ENCODE data around the gene CD82.
"Not testable (repeated sequence)": the region's sequence is repeated elsewhere in the genome, so short reads cannot be mapped to it uniquely, and the experiment has no call there.

The CD82 gene

DNA sequence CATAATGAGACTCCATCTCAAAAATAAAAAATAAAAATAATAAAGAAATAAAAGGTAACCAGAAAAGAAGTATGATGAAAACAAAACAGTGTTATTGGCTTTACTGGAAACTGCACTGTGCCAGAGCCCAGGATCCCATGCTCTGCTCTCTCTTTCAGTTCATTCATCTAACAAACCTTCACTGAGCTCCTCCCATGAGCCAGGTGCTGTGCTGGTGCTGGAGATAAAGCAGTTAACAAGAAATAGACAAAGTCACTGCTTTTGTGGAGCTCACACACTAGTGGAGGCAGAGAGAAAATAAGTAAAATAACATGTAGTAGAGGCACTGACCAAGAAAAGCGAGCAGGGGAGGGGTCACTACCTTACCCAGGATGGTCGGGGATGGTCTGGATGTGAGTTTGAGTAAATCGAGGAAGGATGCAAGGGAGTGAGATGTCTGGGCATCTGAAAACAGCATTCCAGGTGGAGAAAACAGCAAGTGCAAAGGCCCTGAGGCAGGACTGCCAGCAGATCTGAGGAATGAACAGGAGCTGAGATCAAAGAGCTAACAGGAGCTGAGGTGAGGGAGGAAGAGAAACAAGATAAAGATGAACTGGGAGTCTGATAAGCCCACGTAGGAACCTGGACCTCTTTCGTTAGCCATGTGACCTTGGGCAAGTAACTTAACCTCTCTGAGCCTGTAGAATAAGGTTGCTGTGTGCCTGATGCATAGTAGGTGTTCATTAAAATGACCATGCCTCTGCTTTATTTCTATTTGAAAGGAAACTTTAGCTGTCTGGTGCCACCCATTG, 31.3 kb upstream of the CD82 start:
- no peak for DNase-seq (ENCODE audit: low read depth in 3 of 3)

DNA sequence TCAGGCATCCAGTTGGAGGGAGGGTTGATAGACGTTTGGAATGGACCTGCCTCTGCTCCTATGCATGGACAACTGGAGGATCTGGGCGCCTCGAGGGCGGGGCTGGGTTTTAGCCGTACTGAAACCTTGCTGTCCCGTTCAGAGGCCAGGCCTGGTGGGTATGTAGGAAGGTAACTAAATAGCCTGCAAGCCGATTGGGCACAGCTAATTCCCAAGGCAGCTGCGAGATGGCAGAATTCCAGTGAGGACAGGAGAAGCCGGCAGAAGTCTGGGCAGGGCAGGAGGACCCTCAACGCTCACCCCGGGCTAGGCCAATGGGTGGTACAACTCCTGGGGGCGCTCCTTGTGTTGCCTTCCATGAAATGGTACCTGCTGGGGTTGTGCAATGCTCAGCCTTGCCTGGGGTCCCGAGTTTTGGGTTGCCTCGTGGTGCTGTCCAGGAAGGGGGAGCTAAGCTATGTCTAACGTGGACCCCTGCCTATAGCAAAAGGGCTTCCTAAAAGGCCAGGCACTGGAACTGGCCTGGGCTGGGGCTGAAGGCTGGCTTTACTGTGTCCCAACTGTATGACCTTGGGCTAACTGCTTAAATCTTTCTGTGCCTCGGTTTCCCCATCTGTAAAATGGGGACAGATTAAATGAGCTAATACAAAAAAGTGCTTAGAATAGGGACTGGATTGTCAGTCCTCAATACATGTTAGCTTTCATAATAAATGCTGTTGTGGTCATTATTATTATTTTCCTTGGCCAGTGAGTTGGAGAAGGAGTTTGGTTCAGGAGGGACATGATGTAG, 30.1 kb upstream of the CD82 start:
- DNase-seq (ENCODE audit: low read depth in 3 of 3): no peak

DNA sequence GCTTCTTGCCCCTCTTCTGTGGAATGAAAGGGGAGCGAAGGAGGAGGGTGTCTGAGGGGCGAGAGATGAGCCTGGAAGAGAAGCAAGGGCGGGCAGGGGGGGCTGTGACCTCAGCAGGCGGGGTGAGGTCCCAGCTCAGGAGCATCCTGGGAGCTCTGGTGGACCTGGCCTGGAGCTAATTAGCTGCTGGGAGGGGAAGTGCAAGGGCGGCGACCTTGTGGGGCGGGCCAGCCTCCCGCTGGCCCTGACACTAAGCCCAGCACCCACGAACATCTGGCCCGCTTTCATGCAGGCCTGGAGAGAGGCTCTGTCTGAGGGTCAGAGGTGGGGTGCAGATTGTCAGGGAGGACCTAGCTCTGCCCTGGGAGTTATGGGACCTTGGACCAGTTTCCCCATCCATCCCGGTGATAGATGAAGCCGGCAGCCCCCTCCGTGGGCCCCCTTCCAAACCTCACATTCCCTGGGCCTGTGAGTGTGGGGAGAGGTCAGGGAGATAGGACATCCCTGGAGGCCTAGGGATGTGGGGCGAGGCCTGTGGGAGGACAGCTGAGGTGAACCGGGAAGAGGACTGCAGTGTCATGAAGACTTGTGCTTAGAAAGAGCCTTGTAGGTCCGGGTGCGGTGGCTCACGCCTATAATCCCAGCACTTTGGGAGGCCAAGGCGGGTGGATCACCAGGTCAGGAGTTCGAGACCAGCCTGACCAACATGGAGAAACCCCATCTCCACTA, 28.5 kb upstream of the CD82 start:
- no peak for DNase-seq (ENCODE audit: low read depth in 3 of 3)

DNA sequence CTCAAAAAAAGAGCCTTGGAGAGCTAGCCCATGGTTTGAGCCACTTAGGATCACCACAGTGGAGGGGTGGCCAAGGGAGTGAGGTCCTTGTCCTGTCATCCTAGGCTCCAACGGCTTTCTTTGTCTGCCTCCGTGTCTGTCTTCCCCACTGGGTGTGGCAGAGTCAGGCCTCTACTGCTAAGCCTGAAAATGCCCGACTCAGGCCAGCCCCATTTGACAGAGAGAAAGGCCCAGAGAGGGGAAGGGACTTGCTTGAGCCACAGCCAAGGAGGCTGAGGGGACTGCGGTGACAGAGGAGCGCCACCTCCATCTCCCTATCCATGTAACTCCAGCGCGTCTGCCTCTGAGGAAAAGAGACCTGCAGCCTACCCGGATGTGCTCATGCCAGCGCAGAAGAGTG, 27.8 kb upstream of the CD82 start:
- no peak for DNase-seq (ENCODE audit: low read depth in 3 of 3)

DNA sequence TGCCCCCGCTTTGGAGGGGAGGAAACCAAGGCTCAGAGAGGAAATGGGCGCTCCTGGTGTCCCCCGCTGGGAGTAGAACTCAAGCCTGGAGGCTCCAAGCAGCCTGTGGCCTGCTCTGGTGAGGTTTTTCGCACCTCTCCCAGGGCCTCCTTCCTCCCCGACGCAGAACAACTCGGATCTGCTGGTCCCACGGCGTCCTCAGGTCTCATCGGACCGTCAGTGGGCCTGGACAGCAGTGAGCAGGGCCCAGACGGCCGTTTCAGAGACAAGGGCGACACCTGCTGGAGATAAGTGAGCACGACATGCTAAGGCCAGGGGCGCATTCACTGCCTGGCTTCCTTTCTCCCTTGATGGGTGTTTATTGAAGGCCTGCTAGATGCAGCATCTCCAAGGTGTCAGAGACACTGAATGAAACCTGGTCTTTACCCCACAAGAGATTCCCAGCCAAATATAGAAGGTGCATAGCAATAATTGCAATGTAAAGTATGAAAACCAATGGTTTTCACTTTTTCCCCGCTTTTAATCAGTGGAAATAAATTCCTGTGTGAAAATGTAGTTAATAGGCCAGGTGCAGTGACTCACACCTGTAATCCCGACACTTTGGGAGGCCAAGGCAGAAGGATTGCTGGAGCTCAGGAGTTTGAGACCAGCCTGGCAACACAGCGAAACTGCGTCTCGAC, 26.9 kb upstream of the CD82 start:
- DNase-seq (ENCODE audit: low read depth in 3 of 3): peak; percentile 48 to 66 (median 49)

DNA sequence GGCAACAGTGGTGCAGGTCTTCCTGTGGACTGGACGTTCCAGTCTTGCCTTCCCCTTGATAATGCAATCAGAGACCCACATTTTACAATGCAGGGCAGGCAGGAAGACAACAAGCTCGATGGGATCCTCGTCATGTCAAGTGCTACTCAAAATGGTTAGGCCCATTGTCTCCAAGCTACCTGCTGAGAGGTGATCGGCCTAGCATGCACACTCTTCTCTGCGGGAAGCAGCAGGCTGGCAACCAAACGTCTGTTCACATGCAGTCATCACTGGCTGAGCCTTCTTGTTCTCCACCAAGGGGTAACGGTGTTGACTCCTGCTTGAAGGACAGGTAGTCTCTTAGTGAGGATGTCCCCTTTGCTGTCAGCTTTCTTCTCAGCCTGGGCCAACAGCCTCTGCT, 25.5 kb upstream of the CD82 start:
- DNase-seq (ENCODE audit: low read depth in 3 of 3): no peak

DNA sequence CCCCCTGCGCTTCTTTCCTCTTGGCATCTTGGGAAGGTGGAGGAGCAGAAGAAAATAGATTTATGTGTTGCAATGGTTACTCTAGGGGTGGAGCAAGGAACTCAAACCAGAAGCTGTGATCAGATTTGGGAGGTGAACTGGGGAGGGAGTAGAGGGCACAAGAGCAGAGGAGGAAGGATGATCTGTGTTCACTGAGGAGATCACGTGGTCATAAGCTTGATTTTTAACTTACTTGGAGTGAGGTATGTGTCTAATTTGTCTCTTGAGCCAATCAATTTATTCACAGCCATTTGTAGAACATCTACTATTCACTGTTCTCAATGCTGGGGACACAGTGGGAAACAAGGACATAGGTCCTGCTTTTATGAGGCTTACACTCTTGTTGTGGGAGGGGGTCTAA, 24.8 kb upstream of the CD82 start:
- no peak for DNase-seq (ENCODE audit: low read depth in 3 of 3)

DNA sequence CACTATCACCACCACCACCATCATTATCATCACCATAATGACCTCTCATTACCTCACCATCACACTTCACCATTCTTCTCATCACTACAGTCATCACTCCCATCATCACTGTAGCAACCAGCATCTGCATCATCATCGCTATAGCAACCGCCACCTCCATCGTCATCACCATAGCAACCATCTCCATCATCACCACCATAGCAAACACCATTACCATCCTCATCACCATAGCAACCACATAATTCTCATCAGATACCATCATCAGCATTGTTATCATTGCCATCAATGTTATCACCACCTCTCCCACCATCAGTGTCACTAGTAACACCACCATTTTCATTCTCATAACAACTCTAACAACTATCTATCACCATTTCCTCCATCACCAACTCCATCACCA, 23.1 kb upstream of the CD82 start:
- DNase-seq (ENCODE audit: low read depth in 3 of 3): no peak

DNA sequence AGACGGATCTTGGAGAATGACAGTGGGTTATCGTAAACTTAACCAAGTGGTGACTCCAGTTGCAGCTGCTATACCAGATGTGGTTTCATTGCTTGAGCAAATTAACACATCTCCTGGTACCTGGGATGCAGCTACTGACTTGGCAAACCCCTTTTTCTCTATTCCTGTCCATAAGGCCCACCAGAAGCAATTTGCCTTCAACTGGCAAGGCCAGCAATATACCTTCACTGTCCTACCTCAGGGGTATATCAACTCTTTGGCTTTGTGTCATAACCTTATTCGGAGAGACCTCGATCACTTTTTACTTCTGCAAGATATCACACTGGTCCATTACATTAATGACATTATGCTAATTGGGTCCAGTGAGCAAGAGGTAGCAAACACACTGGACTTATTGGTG, 18.5 kb upstream of the CD82 start:
- not testable (repeated sequence) for DNase-seq (ENCODE audit: low read depth in 3 of 3)

DNA sequence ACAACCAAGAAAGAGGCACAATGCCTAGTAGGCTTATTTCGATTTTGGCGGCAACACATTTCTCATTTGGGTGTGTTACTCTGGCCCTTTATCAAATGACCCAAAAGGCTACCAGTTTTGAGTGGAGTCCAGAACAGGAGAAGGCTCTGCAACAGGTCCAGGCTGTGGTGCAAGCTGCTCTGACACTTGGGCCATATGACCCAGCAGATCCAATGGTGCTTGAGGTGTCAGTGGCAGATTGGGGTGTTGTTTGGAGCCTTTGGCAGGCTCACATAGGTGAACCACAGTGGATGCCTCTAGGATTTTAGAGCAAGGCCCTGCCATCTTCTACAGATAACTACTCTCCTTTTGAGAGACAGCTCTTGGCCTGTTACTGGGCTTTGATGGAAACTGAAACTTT, 17.9 kb upstream of the CD82 start:
- not testable (repeated sequence) for DNase-seq (ENCODE audit: low read depth in 3 of 3)

DNA sequence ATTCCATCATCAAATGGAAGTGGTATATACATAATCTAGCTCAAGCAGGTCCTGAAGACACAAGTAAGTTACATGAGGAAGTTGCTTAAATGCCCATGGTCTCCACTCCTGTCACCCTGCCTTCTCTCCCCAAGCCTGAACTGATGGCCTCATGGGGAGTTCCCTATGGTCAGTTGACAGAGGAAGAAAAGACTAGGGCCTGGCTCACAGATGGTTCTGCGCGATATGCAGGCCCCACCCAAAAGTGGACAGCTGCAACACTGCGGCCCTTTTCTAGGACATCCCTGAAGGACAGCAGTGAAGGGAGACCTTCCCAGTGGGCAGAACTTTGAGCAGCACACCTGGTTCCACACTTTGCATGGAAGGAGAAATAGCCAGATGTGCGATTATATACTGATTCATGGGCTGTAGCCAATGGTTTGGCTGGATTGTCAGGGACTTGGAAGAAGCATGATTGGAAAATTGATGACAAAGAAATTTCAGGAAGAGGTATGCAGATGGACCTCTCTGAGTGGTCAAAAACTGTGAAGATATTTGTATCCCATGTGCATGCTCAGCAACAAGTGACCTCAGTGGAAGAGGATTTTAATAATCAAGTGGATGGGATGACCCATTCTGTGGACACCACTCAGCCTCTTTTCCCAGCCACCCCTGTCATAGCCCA, 17.3 kb upstream of the CD82 start:
- no peak for DNase-seq (ENCODE audit: low read depth in 3 of 3)

DNA sequence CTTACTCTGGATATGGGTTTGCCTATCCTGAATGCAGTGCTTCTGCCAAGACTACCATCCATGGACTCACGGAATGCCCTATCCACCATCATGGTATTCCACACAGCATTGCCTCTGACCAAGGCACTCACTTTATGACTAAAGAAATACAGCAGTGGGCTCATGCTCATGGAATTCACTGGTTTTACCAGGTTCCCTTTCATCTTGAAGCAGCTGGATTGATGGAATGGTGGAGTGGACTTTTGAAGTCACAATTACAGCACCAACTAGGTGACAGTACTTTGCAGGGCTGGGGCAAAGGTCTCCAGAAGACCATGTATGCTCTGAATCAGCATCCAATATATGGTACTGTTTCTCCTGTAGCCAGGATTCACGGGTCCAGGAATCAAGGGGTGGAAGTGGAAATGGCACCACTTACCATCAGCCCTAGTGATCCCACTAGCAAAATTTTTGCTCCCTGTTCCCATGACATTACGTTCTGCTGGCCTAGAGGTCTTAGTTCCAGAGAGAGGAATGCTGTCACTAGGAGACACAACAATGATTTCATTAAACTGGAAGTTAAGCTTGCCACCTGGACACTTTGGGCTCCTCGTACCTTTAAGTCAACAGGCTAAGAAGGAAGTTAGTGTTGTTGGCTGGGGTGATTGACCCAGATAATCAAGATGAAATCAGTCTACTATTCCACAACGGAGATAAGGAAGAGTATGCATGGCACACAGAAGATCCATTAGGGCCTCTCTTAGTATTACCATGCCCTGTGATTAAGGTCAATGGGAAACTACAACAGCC, 16.3 kb upstream of the CD82 start:
- DNase-seq (ENCODE audit: low read depth in 3 of 3): not testable (repeated sequence)

DNA sequence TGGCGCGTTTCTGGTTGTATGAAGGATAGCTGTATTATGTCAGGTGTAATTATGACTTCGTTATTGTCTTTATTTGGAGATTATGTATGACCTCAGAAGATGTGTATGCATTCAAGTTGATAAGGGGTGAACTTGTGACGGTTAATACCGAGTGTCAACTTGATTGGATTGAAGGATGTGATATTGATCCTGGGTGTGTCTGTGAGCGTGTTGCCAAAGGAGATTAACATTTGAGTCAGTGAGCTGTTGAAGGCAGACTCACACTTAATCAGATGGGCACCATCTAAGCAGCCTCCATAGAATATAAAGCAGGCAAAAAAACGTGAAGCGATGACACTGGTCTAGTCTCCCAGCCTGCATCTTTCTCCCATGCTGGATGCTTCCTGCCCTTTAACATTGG, 15.3 kb upstream of the CD82 start:
- no peak for DNase-seq (ENCODE audit: low read depth in 3 of 3)

DNA sequence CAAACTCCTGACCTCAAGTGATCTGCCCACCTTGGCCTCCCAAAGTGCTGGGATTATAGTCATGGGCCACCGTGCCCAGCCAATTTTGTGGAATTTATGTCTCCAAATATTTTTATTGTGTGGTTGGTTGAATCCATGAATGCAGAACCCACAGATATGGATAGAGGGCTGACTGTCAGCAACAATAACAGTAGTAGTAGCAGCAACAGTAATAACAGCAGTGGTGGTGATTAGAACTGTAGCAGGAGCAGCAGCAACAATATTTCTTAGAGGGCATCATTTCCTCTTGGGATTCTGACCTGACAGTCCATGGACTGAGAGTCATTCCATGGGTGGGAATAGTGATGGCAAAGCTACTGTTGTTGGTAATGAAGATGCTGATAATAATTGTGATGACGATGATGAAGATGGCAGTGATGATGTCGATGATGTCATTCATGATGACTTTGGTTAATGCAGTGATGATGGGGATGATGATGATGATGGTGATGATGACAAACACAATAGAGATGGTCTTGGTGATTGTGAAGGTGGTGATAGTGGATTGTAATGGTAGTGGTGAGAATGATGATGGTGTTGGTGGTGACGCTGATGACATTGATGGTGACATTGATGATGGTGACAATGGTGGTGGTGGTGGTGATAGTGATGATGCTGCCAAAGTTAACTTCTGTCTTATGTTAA, 13.9 kb upstream of the CD82 start:
- no peak for DNase-seq (ENCODE audit: low read depth in 3 of 3)

DNA sequence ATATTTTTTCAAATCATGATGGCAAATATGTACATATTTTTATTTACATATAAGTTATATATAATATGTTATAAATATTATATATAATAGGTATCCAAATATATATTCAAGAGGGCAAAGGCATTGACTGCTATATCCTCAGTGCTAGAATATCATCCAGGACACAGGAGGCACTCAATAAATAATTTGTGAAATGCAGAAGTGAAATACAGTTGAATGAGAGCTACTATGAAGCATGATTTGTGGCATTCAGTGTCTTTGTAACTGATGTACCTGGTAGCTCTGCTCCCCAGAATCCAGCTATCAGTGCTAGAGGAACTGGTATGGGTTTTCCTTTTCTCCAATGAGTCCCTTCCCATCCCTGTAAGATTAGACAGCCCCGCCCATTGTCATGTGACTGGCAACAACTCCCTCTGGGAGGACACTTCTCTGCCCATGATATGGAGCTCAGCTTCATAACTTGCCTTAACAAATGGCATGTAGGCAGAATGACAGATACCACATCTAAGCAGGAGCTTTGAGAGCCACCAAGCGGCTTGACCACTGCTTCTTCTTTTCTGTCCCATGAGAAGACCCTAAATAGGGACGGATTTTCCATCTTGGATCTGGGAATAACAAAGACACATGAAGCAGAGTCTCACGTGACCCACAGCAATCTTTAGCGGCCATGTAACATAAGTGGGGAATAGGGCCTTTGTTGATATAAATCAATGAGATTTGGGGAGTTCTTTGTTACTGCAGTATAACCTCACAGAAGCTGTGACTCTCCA, 10.2 kb upstream of the CD82 start:
- no peak for DNase-seq (ENCODE audit: low read depth in 3 of 3)

DNA sequence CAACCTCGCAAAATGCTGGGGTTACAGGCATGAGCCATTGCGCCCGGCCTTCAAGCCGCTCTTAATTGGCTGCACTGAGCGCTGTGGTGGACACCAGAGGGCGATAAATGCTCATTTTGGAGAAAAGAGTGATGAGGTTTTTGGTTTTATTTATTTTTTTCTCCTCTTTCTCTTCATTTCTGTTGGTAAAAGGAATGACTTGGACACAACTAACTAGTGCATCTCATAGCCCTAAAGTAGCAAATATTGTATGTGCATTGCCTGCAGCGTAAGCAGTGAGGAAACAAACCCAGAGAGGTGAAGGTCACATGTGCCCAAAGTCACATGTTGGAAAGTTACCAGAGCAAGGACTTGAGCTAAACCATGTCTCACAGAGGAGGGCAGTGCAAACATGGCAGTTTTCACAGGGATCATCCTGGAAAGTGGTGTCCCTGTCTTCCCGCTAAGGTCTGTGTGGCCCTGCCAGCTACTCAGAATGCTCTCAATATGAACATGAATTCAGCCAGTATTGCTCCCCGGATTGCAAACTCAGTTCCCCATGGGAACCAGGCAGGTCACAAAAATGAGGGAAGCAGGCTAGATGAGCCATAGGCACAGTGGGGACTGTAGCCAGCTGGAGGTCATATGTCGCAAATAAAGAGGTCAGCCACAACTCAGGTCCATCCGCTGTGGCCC, 8.6 kb upstream of the CD82 start:
- DNase-seq (ENCODE audit: low read depth in 3 of 3): peak in 1 of 3 donors; percentile 65

DNA sequence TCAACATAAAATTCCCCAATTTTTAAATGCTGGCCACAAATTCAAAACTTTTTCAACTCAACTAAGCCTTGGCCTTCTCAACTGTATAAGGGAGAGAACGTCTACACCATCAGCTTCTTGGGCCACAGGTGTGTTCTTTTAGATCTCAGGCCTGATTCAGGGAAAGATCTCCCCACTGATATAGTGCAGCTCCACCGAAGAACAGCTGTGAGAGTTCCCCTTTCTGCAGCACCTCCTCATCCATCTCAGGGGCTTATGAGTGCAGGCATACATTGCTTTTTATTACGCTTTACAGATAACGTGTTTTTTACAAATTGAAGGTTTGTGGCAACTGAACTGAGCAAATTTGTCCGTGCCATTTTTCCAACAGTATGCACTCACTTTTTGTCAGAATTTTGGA, 8.0 kb upstream of the CD82 start:
- DNase-seq (ENCODE audit: low read depth in 3 of 3): no peak

DNA sequence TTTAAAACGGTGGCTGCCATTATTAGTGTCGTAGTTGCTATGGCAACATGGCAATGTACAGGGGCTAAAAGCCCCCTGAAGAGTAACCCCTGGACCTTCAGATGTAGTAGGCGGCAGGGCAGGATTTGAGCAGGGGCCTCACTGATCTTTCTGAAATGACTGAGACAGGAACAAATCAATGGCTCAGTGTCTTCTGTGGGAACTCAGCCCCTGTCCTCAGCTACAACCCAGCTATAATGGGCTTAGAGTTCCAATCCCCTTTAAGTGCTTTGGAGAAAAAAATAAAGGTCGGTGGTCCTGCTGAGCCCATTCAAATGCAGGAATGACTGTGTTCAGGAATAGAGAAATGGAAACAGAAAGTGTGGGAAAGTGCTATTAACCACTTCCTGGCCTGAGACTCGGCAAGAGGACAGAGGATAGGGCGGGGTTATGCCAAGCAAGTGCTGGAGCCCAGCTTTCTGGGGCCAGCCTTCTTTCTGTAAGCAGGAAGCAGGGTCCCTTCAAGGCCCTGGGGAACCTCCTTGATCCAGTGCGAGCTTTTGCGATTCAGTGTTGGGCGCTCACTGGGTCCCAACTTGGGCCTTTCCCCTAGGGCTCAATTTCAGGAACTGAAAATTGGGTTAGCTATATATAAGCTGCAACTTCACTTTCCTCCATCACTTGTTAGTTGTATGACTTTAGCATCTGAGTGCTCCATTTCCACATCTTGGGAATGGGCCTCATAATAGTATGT, 6.1 kb upstream of the CD82 start:
- DNase-seq (ENCODE audit: low read depth in 3 of 3): no peak
